Nephron progenitor cell (in vitro differentiated cells): ENCODE measurements around the gene SV2A.
"Not testable (repeated sequence)": the region's sequence is repeated elsewhere in the genome, so short reads cannot be mapped to it uniquely, and the experiment has no call there.

Experiments used
- DNase-seq: peaks from one replicate; pipeline ENCODE4 v3.0.0; 2021
- H3K27ac Mint-ChIP-seq: 2 replicates; pipeline ENCODE4 v1.8.0; 2021; ENCODE audit warnings: mild to moderate bottlenecking, moderate library complexity, mixed read lengths
- H3K27me3 Mint-ChIP-seq: 2 replicates; pipeline ENCODE4 v1.8.0; 2021; ENCODE audit warnings: mild to moderate bottlenecking, low read depth, mixed read lengths; ENCODE audit not compliant: poor library complexity
- H3K36me3 Mint-ChIP-seq: 2 replicates; pipeline ENCODE4 v1.8.0; 2021; ENCODE audit warnings: low read depth, mixed read lengths
- H3K4me1 Mint-ChIP-seq: 2 replicates; pipeline ENCODE4 v1.8.0; 2021; ENCODE audit warnings: mixed read lengths
- H3K4me3 Mint-ChIP-seq: 2 replicates; pipeline ENCODE4 v1.8.0; 2021; ENCODE audit warnings: mild to moderate bottlenecking, moderate library complexity, mixed read lengths
- H3K9me3 Mint-ChIP-seq: 2 replicates; pipeline ENCODE4 v1.8.0; 2021; ENCODE audit warnings: mild to moderate bottlenecking, moderate library complexity, mixed read lengths

The SV2A gene

DNA sequence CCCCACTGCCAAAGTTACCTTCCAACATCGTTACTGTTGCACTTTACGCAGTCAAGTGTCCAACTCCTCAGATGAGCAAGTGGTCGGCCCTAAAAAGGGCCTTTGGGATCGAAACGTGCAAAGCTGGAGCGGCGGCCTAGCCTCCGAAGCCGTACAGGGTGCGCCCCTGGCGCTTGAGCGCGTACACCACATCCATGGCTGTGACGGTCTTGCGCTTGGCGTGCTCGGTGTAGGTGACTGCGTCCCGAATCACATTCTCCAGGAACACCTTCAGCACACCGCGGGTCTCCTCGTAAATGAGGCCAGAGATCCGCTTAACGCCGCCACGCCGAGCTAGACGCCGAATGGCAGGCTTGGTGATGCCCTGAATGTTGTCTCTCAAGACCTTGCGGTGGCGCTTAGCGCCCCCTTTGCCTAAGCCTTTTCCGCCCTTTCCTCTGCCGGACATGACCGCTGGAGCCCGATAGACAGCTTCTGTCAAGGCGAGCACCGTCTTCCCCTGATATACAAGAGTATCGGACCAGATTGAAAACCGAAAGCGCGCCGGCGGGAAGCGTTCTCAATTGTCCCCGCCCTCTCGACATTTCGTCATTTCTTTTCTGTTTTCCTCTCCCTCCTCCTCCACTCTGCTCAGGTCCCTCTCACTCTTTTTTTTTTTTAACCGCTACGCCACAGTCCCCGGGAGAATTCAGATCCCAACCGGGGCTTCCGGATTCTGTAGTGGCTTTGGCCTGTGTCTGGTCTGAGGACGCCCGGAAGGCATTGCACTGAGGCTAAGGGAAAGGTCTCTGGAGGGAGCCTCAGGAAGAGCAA is 56.8 kb downstream of the SV2A start:
- not testable (repeated sequence) for DNase-seq, H3K27ac Mint-ChIP-seq, H3K27me3 Mint-ChIP-seq, H3K36me3 Mint-ChIP-seq, H3K9me3 Mint-ChIP-seq, H3K4me1 Mint-ChIP-seq, H3K4me3 Mint-ChIP-seq

- not testable (repeated sequence) for H3K27ac Mint-ChIP-seq, H3K27me3 Mint-ChIP-seq, H3K4me1 Mint-ChIP-seq, H3K4me3 Mint-ChIP-seq, H3K36me3 Mint-ChIP-seq, DNase-seq, H3K9me3 Mint-ChIP-seq
Observed at GRCh38 chr1:149860271-149860670, 57.4 kb downstream of the SV2A start.
